H1 (cell line): ENCODE results near the gene GCAT. TPM values are rescaled to one million over a fixed set of nuclear protein-coding genes. Genes with fewer than 3 reads are reported as not detected.

ENCODE experiments used
- CTCF ChIA-PET: fragments of 300-600 bp; sonication (Branson Sonifier 250); formaldehyde crosslinking; loops from one replicate; lab custom pipeline; 2021; ENCODE audit not compliant: partially characterized antibody; lab: Charles Lee
- POLR2A ChIA-PET: fragments of 300-600 bp; sonication (Branson Sonifier 250); formaldehyde crosslinking; loops from one replicate; lab custom pipeline; 2021; ENCODE audit warnings: inconsistent platforms; ENCODE audit not compliant: partially characterized antibody; lab: Charles Lee
- DNase-seq, 2 experiments: peaks; one replicate each; pipeline versions ENCODE4 v3.0.0 to v3.0.0-alpha.2; 2010 to 2022; ENCODE audit warnings: low spot score in 2 of 2, low read depth in 1 of 2, mixed read lengths in 1 of 2
- FAIRE-seq: peaks from 2 replicates; lab custom pipeline; 2011; peaks lifted over from hg19 to GRCh38; lab: Jason Lieb, UNC
- H2AFZ ChIP-seq: 2 replicates; pipeline ENCODE4 v1.8.1; 2012; ENCODE audit warnings: low read length, inconsistent platforms
- H2AK5ac ChIP-seq: 2 replicates; pipeline ENCODE4 v1.6.1; 2013; ENCODE audit warnings: low read depth, low read length
- H2BK120ac ChIP-seq: replicated peaks from 2 replicates; pipeline ENCODE3; 2013; ENCODE audit warnings: low read depth, low read length, inconsistent platforms
- H2BK12ac ChIP-seq: 2 replicates; pipeline ENCODE4 v1.6.1; 2013; ENCODE audit warnings: low read depth, low read length
- H2BK15ac ChIP-seq: 2 replicates; pipeline ENCODE4 v1.6.1; 2013; ENCODE audit warnings: low read length
- H2BK20ac ChIP-seq: 2 replicates; pipeline ENCODE4 v1.6.1; 2013; ENCODE audit warnings: low read length
- H2BK5ac ChIP-seq: 2 replicates; pipeline ENCODE4 v1.6.1; 2013; ENCODE audit warnings: low read depth, low read length
- H3K14ac ChIP-seq: 2 replicates; pipeline ENCODE4 v1.6.1; 2013; ENCODE audit warnings: inconsistent platforms; ENCODE audit not compliant: insufficient read length
- H3K18ac ChIP-seq: 2 replicates; pipeline ENCODE4 v1.6.1; 2013; ENCODE audit warnings: low read length; ENCODE audit errors: extremely low read depth
- H3K23ac ChIP-seq: 2 replicates; pipeline ENCODE4 v1.6.1; 2013; ENCODE audit warnings: inconsistent platforms; ENCODE audit not compliant: insufficient read length
- H3K23me2 ChIP-seq: 2 replicates; pipeline ENCODE4 v1.6.1; 2013; ENCODE audit warnings: low read depth, low read length
- H3K27ac ChIP-seq: 2 replicates; pipeline ENCODE4 v1.6.1; 2011; ENCODE audit warnings: low read depth, low read length, inconsistent platforms
- H3K27me3 ChIP-seq, 4 experiments: replicated peaks in 1 of 4; 1 replicate in 1 of 4; 2 replicates in 3 of 4; pipeline versions ENCODE4 v1.6.1 to v1.8.1; 2011 to 2013; ENCODE audit warnings: low read length in 3 of 4, mild to moderate bottlenecking in 3 of 4, inconsistent platforms in 2 of 4, mixed read lengths in 2 of 4, moderate library complexity in 1 of 4; ENCODE audit not compliant: control insufficient read depth in 3 of 4, insufficient read depth in 3 of 4; ENCODE audit errors: extremely low read depth in 1 of 4
- H3K36me3 ChIP-seq, 4 experiments: 2 replicates each; pipeline versions ENCODE4 v1.6.1 to v1.8.1; 2011 to 2013; ENCODE audit warnings: mild to moderate bottlenecking in 4 of 4, low read length in 3 of 4, moderate library complexity in 2 of 4, control low read depth in 1 of 4, inconsistent platforms in 1 of 4; ENCODE audit not compliant: insufficient read depth in 4 of 4, control insufficient read depth in 2 of 4
- H3K4ac ChIP-seq: replicated peaks from 2 replicates; pipeline ENCODE3; 2013; ENCODE audit warnings: low read length, low read depth, mixed read lengths, inconsistent platforms; ENCODE audit not compliant: insufficient read length
- H3K4me1 ChIP-seq, 4 experiments: replicated peaks in 1 of 4; 1 replicate in 1 of 4; 2 replicates in 3 of 4; pipeline versions ENCODE4 v1.6.1 to v1.8.1; 2011 to 2013; ENCODE audit warnings: low read length in 3 of 4, inconsistent platforms in 2 of 4, mixed read lengths in 1 of 4; ENCODE audit not compliant: insufficient read depth in 4 of 4, control insufficient read depth in 3 of 4
- H3K4me2 ChIP-seq, 2 experiments: 2 replicates each; pipeline versions ENCODE4 v1.6.1 to v1.8.1; 2011 to 2013; ENCODE audit warnings: low read depth in 2 of 2, low read length in 2 of 2, control low read depth in 1 of 2, inconsistent platforms in 1 of 2, mild to moderate bottlenecking in 1 of 2; ENCODE audit not compliant: insufficient read depth in 1 of 2
- H3K4me3 ChIP-seq, 4 experiments: fragments of 200-600, 300-600 bp in 1 of 4; sonication (generic), shearing (Covaris generic), sonication (Bioruptor Twin) in 1 of 4; 2 replicates each; pipeline versions ENCODE4 v1.5.1 to v1.8.1; 2011 to 2016; ENCODE audit warnings: low read length in 4 of 4, low read depth in 3 of 4, control low read depth in 2 of 4, inconsistent platforms in 2 of 4, mild to moderate bottlenecking in 2 of 4, mixed read lengths in 1 of 4, moderate library complexity in 1 of 4; ENCODE audit not compliant: insufficient read depth in 2 of 4; ENCODE audit errors: extremely low read depth in 1 of 4
- H3K56ac ChIP-seq: replicated peaks from 2 replicates; pipeline ENCODE3; 2013; ENCODE audit warnings: low read depth, mild to moderate bottlenecking, mixed read lengths, low read length, inconsistent platforms; ENCODE audit not compliant: insufficient read length
- H3K79me1 ChIP-seq: 2 replicates; pipeline ENCODE4 v1.6.1; 2013; ENCODE audit warnings: low read depth, low read length, control low read depth
- H3K79me2 ChIP-seq, 2 experiments: 2 replicates each; pipeline versions ENCODE4 v1.6.1 to v1.8.1; 2012 to 2013; ENCODE audit warnings: low read length in 2 of 2, mild to moderate bottlenecking in 2 of 2, inconsistent platforms in 1 of 2; ENCODE audit not compliant: insufficient read depth in 2 of 2, control insufficient read depth in 1 of 2
- H3K9ac ChIP-seq, 4 experiments: replicated peaks in 1 of 4; 1 replicate in 1 of 4; 2 replicates in 3 of 4; pipeline versions ENCODE4 v1.6.1 to v1.8.1; 2011 to 2013; ENCODE audit warnings: low read depth in 3 of 4, low read length in 3 of 4, control low read depth in 2 of 4, mild to moderate bottlenecking in 2 of 4, moderate library complexity in 2 of 4, inconsistent platforms in 1 of 4; ENCODE audit errors: extremely low read depth in 1 of 4
- H3K9me3 ChIP-seq, 2 experiments: 2 replicates each; pipeline versions ENCODE4 v1.6.1 to v1.8.1; 2012 to 2013; ENCODE audit warnings: mild to moderate bottlenecking in 2 of 2, moderate library complexity in 2 of 2, control low read depth in 1 of 2, inconsistent platforms in 1 of 2, low read depth in 1 of 2, low read length in 1 of 2, mixed read lengths in 1 of 2; ENCODE audit not compliant: insufficient read depth in 2 of 2
- H4K20me1 ChIP-seq, 2 experiments: replicated peaks in 1 of 2; 2 replicates each; pipeline versions ENCODE3 to v1.8.1; 2011 to 2013; ENCODE audit warnings: inconsistent platforms in 2 of 2, low read length in 2 of 2, mild to moderate bottlenecking in 1 of 2; ENCODE audit not compliant: insufficient read depth in 2 of 2, control insufficient read depth in 1 of 2
- H4K5ac ChIP-seq: 2 replicates; pipeline ENCODE4 v1.6.1; 2013; ENCODE audit warnings: low read length, low read depth, mixed read lengths, inconsistent platforms; ENCODE audit not compliant: insufficient read length
- H4K8ac ChIP-seq: 2 replicates; pipeline ENCODE4 v1.8.0; 2013; ENCODE audit warnings: mild to moderate bottlenecking, moderate library complexity, low read length, inconsistent platforms; ENCODE audit not compliant: insufficient read depth; ENCODE audit errors: extremely low read depth
- H4K91ac ChIP-seq: replicated peaks from 2 replicates; pipeline ENCODE3; 2013; ENCODE audit warnings: low read length, mixed read lengths, inconsistent platforms; ENCODE audit not compliant: insufficient read length
- HDAC6 ChIP-seq: IDR thresholded peaks from one replicate; pipeline ENCODE4 v1.7.1; 2012; ENCODE audit warnings: low read depth, mild to moderate bottlenecking, inconsistent platforms, low read length, moderate library complexity
- JUN ChIP-seq: IDR thresholded peaks from 2 replicates; pipeline ENCODE4 v1.6.1; 2011; ENCODE audit warnings: low read depth, mild to moderate bottlenecking, improper control_type of control experiment, low read length
- JUND ChIP-seq: IDR thresholded peaks from 2 replicates; pipeline ENCODE4 v1.6.1; 2011; ENCODE audit warnings: mild to moderate bottlenecking, improper control_type of control experiment, low read length
- NANOG ChIP-seq: IDR thresholded peaks from 2 replicates; pipeline ENCODE4 v1.6.1; 2011; ENCODE audit warnings: low read length, low read depth, mild to moderate bottlenecking, inconsistent platforms; ENCODE audit not compliant: insufficient read depth, poor library complexity, severe bottlenecking
- RNF2 ChIP-seq: fragments of 200-900, 300-1000 bp; sonication (generic); IDR thresholded peaks from 2 replicates; pipeline ENCODE4 v1.7.1; 2016; ENCODE audit warnings: borderline replicate concordance, low read depth, mild to moderate bottlenecking, antibody characterized with exemption, low read length; ENCODE audit not compliant: poor library complexity, severe bottlenecking; ENCODE audit errors: missing control alignments
- SAP30 ChIP-seq: fragments of 300-600 bp; sonication (generic); IDR thresholded peaks from 2 replicates; pipeline ENCODE4 v1.7.1; 2012; ENCODE audit warnings: low read length, moderate library complexity, mild to moderate bottlenecking, inconsistent platforms; ENCODE audit not compliant: insufficient read depth, insufficient replicate concordance
- SIRT6 ChIP-seq: IDR thresholded peaks from one replicate; pipeline ENCODE4 v1.7.1; 2012; ENCODE audit warnings: low read length, inconsistent platforms
- ZNF274 ChIP-seq: IDR thresholded peaks from 2 replicates; pipeline ENCODE4 v1.7.0; 2012; ENCODE audit warnings: low read length, borderline replicate concordance; ENCODE audit errors: extremely low read depth
- WGBS, 2 experiments: shearing (Covaris generic) in 1 of 2; methylation state at CpG; one replicate each; pipeline versions ENCODE4 v1.1.6 to v1.1.7; 2013 to 2015; ENCODE audit warnings: low lambda C conversion rate in 2 of 2, mixed read lengths in 2 of 2, inconsistent platforms in 1 of 2, low coverage in 1 of 2, missing lambda C conversion rate in 1 of 2; ENCODE audit not compliant: insufficient replicate concordance in 2 of 2, insufficient coverage in 1 of 2, insufficient read length in 1 of 2; ENCODE audit errors: extremely low coverage in 1 of 2, missing lambda C conversion rate in 1 of 2; 5-methylcytosine and 5-hydroxymethylcytosine counted together
- polyA plus RNA-seq, 7 experiments: library from polyadenylated mRNA; depleted of rRNA in 3 of 7; stranded (reverse) in 5 of 7; unstranded in 2 of 7; fragments of >200 nt in 5 of 7; fragments of 200-250 nt in 2 of 7; gene quantifications; 1 replicate in 5 of 7; 2 replicates in 1 of 7; 4 replicates in 1 of 7; pipeline versions ENCODE4 v1.2.1 to v1.2.3, GENCODE V29; 2011 to 2013; ENCODE audit warnings: missing spikeins in 2 of 7, mixed read lengths in 2 of 7
- total RNA-seq: library from RNA; stranded (reverse); fragmentation: NEBNext Ultra II Directional; extraction: Animal tissue kit (Norgen Biotek cat#: 25700); gene quantifications from 2 replicates; pipeline ENCODE4 v1.2.1, GENCODE V29; 2021
- TF ChIP-seq, protein P1 (sequence below): IDR thresholded peaks from 2 replicates; pipeline ENCODE4 v1.6.1; 2012; ENCODE audit warnings: inconsistent platforms

GCAT gene
- total and polyA plus RNA-seq, 2 of the 8 experiments (the other 6 are each of a cell fraction or from before 2014, with no cell fraction given): 24.3 to 47.5 TPM

DNA sequence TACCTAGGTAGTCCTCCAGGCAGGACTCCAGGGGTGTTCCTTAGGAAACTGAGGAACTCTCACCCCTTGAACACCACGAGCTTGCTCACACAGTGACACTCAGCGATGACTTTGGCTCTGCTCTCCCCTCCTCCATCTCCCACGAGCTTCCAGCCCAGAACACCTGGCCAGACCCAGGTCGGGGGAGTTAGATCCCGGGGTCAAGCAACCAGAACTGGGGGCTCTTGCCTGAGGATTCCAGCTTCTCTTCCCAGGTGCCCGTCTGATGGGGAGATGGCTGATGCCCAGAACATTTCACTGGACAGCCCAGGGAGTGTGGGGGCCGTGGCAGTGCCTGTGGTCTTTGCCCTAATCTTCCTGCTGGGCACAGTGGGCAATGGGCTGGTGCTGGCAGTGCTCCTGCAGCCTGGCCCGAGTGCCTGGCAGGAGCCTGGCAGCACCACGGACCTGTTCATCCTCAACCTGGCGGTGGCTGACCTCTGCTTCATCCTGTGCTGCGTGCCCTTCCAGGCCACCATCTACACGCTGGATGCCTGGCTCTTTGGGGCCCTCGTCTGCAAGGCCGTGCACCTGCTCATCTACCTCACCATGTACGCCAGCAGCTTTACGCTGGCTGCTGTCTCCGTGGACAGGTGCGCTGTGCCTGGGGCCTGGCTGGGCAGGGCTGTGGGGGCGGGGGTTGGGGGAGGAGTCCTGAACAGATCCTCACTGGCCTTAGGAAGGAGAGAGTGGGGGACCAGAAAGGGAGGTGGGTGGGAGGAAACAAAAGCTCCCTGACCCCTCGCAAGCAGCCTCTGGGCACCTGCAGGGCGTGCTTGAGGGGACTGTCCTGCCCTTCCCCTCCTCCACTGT lies 15.6 kb downstream of the GCAT start, which contains the start of gene GALR3:
Gene GALR3 (plus strand): TSS at position 249 of the 852 bp plus-strand sequence. CDS start 25 bp downstream, at position 274.
- no peaks in the 10 kb centered on the region for H3K36me3 ChIP-seq
- no peak for FAIRE-seq
- H3K4me1 ChIP-seq: peaks cover 5 to 35% (median 23%) of the 10 kb centered on the region in 4 experiments
- no peak within 1 kb of the TSS for H3K27ac ChIP-seq
- H3K9ac ChIP-seq: no peak within 1 kb of the TSS; a peak in 1 of 7 replicates
- H2BK15ac ChIP-seq: peak within 1 kb of the TSS; percentile 92
- H3K14ac ChIP-seq: no peak within 1 kb of the TSS
- H3K18ac ChIP-seq: peak within 1 kb of the TSS; percentile 62
- H2BK12ac ChIP-seq: peak within 1 kb of the TSS; percentile 97; the same call in 1 of the 2 replicates
- H4K20me1 ChIP-seq: no peaks in the 10 kb centered on the region
- peaks cover 17% of the 10 kb centered on the region for H3K23me2 ChIP-seq
- POLR2A ChIA-PET: interaction anchor here (0.8 to 5.4 kb wide), 16 partner anchors 11 to 131 kb away, joined by 3 to 65 read pairs (median 6); partner anchors contain the start of genes ANKRD54, C22orf23, EIF3L and GCAT
- H2AFZ ChIP-seq: 0 out of 2 replicates have a peak within 1 kb of the TSS, but pooled peaks have one; percentile 17
- H3K9me3 ChIP-seq: no peaks in the 10 kb centered on the region
- H3K4ac ChIP-seq: peak within 1 kb of the TSS; percentile 99
- H2BK20ac ChIP-seq: peak within 1 kb of the TSS; percentile 86; the same call in 1 of the 2 replicates
- peak within 1 kb of the TSS; percentile 68; the same call in 1 of the 2 replicates for H2AK5ac ChIP-seq
- H3K4me3 ChIP-seq: peak within 1 kb of the TSS in 1 of 4 experiments; percentile 57; a peak in 3 of 8 replicates
- H3K27me3 ChIP-seq: peaks cover 8 to 44% (median 41%) of the 10 kb centered on the region in 4 experiments
- peak within 1 kb of the TSS; percentile 62 for H4K8ac ChIP-seq
- H4K91ac ChIP-seq: peak within 1 kb of the TSS; percentile 22
- no peaks in the 10 kb centered on the region for H3K79me1 ChIP-seq
- peak within 1 kb of the TSS; percentile 51 to 75 for H3K4me2 ChIP-seq
- TF ChIP-seq, protein P1, sequence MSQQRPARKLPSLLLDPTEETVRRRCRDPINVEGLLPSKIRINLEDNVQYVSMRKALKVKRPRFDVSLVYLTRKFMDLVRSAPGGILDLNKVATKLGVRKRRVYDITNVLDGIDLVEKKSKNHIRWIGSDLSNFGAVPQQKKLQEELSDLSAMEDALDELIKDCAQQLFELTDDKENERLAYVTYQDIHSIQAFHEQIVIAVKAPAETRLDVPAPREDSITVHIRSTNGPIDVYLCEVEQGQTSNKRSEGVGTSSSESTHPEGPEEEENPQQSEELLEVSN: no peak
- TF ChIP-seq SIRT6 (no peak), ZNF274 (no peak), RNF2 (no peak), NANOG (no peak), JUND (no peak), JUN (no peak), HDAC6 (no peak), SAP30 (no peak)
- no peak within 1 kb of the TSS for H3K23ac ChIP-seq
- DNase-seq: peak in 1 of 2 experiments; percentile 48
- H3K56ac ChIP-seq: no peak within 1 kb of the TSS
- H4K5ac ChIP-seq: peak within 1 kb of the TSS; percentile 33
- H2BK5ac ChIP-seq: peak within 1 kb of the TSS; percentile 61; the same call in 1 of the 2 replicates
- WGBS, 2 experiments: 82% methylated on average over 19 of the region's 21 CpGs; no CpG with 5 or more reads in 1 of the 2 experiments
- CTCF ChIA-PET: interaction anchor here (0.7 to 3.4 kb wide), 15 partner anchors 9 to 253 kb away, joined by 3 to 17 read pairs (median 3); partner anchors contain the start of genes C22orf23 and POLR2F
- no peaks in the 10 kb centered on the region for H3K79me2 ChIP-seq
- no peak within 1 kb of the TSS for H2BK120ac ChIP-seq
